GM18870 (cell line): ENCODE measurements around the gene SLC25A1.
"Not testable (repeated sequence)": the region's sequence is repeated elsewhere in the genome, so short reads cannot be mapped to it uniquely, and the experiment has no call there.

ENCODE experiments used
- ATAC-seq: cut with Tn5 transposase; IDR thresholded peaks from one replicate; pipeline ENCODE4 v1.9.1; 2021; ENCODE audit warnings: moderate library complexity; ENCODE audit not compliant: unreplicated experiment

SLC25A1 gene

GRCh38 chr22:19168088-19168890 lies 10.2 kb downstream of the SLC25A1 start:
- ATAC-seq = no peak

DNA sequence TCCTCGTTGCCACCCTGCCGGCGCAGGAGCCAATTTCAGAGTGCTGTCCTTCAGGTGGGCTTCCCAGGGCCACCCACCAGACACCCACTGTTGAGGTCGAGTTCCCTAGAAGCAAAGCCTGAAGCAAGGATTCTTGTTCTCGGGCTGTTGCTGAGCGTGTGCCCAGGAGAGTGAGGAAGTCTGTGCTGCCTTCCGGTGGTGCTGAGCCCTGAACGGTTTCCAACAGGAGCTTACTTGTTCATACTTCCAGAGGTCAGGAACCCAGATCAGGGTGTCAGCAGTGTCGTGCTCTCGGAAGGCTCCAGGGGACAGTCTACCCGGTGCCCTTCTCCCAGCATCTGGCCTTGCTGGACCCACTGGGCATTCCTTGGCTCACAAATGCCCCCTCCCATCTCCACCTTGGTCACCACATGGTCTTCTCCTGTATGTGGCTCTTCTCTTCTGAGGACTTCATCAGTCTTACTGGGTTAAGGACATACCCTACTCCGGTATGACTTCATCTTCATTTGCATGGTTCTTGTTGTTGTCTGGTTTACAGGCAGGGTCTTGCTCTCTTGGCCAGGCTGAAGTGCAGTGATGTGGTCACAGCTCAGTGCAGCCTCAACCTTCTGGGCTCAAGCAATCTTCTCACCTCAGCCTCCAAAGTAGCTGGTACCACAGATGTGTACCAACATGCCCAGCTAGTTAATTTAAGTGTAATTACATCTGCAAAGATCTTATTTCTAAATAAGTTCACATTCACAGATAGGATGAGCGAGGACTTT lies 11.2 kb downstream of the SLC25A1 start:
- ATAC-seq = no peak

DNA sequence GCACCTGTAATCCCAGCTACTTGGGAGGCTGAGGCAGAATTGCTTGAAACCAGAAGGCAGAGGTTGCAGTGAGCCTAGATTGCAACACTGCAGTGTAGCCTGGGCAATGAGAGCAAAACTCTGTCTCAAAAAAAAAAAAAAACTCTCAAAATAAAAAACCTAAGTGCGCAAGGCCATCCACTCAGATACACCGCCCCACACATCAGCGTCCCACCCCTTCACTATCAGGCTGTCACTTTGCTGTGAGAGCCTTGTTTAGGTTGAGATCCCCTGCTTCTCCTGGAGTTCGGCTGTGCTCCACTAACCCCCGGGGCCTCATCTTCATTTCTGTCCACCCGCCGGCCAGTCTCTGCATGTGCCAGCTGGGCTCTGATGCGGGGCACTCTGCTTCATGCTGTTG lies 12.1 kb downstream of the SLC25A1 start:
- no peak for ATAC-seq

DNA sequence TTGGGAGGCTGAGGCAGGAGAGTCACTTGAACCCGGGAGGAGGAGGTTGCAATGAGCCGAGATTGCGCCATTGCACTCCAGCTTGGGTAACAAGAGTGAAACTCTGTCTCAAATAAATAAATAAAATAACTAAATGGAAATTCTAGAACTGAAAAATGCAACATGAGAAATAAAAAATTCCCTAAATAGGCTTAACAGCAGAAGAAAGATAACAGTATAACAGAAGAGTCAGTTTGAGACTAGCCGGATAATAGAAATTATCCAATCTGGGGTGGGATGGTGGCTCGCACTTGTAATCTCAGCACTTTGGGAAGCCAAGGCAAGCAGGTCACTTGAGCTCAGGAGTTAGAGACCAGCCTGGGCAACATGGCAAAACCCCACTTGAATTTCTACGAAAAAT lies 14.1 kb downstream of the SLC25A1 start:
- ATAC-seq = no peak

DNA sequence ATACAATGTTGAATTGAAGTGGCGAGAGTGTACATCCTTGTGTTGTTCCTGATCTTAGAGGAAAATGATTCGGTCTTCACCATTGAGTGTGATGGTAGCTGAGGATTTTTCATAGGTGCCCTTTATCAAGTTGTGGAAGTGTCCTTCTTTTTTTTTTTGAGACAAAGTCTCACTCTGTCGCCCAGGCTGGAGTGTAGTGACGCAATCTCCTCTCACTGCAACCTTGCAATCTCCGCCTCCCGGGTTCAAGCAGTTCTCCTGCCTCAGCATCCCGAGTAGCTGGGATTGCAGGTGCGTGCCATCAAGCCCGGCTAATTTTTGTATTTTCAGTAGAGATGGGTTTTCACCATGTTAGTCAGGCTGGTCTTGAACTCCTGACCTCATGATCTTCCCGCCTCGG lies 19.9 kb downstream of the SLC25A1 start:
- not testable (repeated sequence) for ATAC-seq

- ATAC-seq = not testable (repeated sequence)
Observed at GRCh38 chr22:19156109-19156508, 22.4 kb downstream of the SLC25A1 start.

DNA sequence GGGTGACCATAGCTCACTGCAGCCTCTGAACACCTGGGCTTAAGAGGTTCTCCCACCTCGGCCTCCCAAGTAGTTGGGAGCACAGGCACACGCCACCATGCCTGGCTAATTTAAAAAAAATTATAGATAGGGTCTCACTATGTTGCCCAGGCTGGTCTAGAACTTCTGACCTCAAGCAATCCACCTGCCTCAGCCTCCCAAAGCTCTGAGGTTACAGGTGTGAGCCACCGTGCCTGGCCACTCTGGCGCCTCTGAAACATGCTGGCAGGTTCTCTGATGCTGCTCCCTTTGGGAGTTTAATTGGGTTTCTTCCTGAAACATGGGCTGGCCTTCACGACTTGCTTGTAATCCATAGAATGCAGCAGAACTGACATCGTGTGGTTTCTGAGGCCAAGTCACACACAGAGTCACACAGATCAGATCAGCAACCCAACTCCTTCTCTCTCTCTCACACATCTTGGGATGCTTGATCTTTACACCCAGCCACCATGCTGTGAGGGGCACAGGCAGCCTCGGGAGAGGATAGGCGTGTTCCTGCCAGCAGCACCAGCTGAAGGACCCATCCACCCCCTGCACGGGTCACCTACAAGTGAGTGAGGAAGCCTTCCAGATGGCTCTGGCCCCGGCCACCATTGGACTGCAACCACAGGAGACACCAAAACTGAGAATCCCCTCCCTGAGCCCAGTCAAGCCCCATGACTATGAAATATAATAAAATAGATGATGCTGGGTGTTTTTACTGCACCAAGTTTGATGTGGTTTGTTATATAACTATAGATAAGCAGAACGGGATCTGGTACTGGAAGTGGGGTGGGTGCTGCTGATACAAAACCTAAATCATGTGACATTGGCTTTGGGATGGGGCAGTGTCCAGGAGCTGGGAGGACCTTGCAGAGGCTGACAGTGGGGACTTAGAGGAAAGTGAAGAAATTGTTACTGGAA lies 25.3 kb downstream of the SLC25A1 start:
- no peak for ATAC-seq

- ATAC-seq = no peak
Observed at GRCh38 chr22:19151329-19152191, 27.0 kb downstream of the SLC25A1 start.

DNA sequence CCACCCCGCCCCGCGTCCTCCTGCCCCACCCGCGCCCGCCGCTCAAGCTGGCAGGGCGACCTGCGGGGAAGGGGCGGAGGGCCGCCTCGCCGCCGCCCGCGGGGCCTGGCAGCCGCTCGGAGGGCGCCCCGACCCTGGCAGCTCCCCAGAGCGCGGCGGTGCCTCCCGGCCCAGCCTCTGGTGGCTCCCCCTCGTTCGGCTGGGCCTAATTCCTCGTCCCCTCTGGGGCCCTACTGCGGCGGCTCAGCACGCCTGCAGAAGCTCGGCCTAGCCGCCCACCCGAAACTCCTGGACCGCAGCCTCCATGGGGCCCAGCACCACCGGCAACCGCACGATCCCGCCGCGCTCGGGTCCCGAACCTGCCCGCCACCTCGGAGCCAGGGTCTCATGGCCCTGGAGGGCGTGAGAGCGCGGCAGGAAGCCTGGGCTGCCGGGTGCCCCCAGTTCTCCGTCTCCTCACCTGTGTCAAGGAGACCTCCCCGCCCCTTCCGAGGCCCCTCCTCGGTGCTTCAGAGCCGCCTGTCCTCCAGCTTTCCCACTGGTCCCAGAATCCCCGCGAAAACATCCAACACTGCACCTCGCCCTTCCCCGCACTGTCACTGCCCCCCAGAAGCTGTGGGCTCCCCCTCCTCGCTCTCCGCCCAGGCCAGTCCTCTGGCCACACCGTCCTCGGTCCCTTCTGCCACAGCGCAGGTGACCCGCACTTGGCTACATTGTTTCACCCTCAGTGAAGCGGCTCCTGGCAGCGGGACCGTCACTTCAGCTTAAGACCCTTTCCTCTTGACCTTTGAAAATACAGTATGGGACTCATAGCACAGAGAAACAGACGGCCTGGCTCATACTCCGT lies 27.8 kb downstream of the SLC25A1 start:
- ATAC-seq = no peak

DNA sequence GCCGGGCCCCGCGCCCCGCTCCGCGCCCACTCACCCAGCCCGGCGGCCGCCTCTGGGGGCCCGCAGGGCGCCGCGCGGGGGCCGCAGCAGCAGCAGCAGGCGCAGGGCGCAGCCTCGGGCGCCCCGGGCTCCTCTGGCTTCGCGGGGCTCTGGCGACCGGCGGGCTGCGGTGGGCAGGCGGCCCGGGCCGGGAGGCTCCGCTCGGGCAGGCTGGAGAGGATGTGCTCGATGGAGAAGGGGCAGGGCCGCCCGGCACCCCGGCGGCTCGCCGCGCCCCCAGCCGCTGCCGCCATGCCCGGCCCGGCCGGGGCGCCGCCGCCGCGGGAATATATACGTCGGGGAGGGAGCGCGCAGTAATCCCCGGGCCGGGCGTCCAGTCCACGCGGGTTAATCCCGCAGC lies 28.5 kb downstream of the SLC25A1 start, which contains the start of gene GSC2:
Gene GSC2, minus strand, starts transcription at position 302 of the 400 bp plus-strand sequence. Its CDS starts 9 bp downstream, at position 293.
- ATAC-seq = no peak

GRCh38 chr22:19149047-19149883 lies 29.3 kb downstream of the SLC25A1 start:
- ATAC-seq = no peak

DNA sequence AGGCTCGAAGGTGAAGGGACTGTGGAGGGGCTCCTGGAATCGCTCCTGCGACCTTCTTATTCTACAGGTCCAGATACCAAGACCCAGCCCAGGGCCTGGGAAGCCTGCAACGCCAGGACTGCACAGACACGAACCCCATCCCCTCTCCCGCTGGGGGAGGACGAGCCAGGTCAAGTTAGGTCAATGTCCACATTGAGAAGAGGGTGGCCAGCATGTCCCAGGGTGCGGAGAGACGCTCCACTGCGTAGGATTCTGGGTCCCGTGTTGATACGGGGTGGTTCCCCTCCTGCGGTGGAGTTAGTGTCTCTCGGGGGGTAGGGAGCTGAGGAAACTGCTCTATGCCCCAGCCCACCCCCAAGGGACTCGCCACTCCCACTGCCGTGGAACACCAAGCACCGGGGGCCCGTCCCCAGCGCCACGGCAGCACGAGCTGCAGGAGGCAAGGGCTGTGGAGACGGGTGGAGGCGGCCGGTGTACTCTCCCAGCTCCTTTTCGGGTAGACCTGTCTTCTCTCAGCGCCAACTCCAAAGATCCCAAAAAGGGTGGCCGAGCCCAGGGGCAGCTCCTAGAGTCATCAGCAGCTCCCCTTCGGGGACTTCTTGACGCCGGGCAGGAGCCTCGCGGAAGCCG lies 30.0 kb downstream of the SLC25A1 start:
- ATAC-seq = no peak

DNA sequence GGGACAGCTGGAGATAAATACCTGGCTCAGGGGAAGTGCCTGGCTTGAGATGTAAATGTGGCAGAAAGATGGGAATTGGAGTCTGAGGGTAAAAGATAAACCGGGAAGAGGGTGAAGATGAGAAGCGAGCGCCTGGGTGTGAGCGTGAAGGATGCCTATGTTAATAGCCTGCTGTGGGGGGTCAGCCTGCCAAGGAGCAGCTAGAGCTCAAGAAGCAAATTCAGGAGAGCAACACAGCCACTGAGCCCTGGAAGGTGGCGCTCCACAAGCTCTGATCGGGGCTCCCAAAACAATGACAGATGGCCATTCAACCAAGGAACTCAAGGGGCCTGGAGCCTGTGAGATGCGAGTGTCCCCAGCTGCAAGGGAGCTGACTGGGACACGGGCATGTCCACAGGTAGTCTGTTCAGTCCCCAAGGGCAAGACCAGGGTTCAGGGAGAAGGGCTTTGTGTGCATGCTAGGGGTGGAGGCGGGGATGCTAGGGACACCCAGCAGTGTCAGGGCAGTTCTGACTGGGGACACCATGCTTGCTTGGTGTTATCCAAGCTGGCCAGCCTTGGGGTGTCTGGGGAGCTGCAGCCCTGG lies 31.2 kb downstream of the SLC25A1 start:
- ATAC-seq = no peak

DNA sequence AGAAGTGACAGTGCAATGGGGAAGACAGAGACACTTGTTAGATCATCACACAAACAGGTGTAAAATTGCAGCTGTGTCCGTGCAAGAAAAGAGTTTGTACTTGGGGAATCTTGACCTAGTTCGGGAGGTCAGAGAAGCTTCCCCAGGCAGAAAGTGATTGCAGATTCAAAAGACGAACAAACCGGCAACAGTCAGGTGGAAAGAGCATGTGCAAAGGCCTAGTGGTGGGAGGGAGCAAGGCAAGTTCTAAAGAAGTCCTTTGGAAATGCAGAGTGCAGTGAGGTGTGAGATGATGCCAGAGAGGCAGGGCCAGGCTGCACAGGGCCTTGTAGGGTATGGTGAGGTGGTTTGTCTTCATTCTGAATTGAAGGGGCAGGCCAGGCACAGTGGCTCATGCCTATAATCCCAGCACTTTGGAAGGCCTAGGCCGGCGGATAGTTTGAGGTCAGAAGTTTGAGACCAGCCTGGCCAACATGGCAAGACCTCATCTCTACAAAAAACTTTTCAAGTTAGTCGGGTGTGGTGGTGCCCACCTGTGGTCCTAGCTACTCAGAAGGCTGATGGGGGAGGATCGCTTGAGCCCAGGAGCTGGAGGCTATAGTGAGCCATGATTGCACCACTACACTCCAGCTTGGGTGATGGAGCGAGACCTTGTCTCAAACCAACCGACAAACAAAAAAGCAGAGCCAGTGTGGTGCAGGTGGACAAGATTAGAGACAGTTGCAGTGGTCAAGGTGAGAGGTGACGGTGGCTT lies 32.1 kb downstream of the SLC25A1 start:
- no peak for ATAC-seq

GRCh38 chr22:19143967-19144400 lies 34.6 kb downstream of the SLC25A1 start:
- no peak for ATAC-seq

DNA sequence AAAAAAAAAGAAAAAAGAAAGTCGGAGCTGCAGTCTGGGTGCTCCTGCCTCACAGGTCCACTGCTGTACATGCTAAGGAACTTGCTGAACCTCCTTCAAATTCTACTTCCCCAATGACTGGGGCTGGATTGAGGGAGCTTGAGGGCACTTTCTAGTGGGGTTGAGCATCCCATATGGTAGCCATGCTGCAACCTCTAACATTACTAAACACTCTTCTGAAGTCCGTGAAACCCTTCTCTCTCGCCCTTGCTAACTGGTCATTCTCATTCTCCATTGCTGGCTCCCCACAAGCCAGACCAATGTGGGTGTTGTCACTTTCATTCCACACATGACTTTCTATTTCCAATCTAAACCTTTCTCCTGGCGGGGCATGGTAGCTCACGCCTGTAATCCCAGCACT lies 35.3 kb downstream of the SLC25A1 start:
- ATAC-seq = no peak

DNA sequence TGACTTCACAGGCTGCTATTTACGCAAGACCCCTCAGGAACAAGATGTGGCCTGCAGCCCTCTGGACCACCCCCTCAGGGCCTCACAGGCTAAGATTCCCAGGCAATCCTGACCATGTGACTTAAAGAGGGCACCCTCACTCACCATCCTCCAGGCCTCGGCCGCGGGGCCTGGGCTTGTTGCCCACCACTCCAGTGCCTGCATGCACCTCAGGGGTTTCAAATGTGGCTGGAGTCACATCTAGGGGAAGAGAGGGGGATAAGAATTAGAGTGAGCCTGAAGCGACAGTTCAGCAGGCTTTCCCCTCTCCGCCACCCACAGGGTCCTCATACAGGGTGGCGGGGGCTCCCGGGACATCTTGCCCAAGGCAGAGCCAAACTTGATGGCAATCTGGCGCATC lies 36.1 kb downstream of the SLC25A1 start:
- no peak for ATAC-seq
